Thyroid gland (tissue), 4 donors: ENCODE data around the gene MITF. TPM values are rescaled to one million over a fixed set of nuclear protein-coding genes. Genes with fewer than 3 reads are reported as not detected.

ENCODE experiments used
- DNase-seq, 2 donors: peaks; one replicate each; pipeline ENCODE4 v3.0.0-alpha.2; 2019
- H3K27ac ChIP-seq, 3 donors: fragments of 200-600 bp; sonication (generic); 1 replicate in 2 of 3; 2 replicates in 1 of 3; pipeline ENCODE4 v1.5.1; 2016 to 2019; ENCODE audit warnings: mild to moderate bottlenecking in 1 of 3, moderate library complexity in 1 of 3
- H3K27me3 ChIP-seq: fragments of 200-600 bp; sonication (generic); one replicate; pipeline ENCODE4 v1.5.1; 2019
- H3K36me3 ChIP-seq, 2 donors: fragments of 200-600 bp; sonication (generic); one replicate each; pipeline ENCODE4 v1.5.1; 2016 to 2019
- H3K4me1 ChIP-seq, 2 donors: fragments of 200-600 bp; sonication (generic); one replicate each; pipeline ENCODE4 v1.5.1; 2017 to 2019
- H3K4me3 ChIP-seq, 3 donors: fragments of 200-600 bp; sonication (generic); replicated peaks in 1 of 3; 1 replicate in 2 of 3; 2 replicates in 1 of 3; pipeline ENCODE4 v1.5.1; 2016; ENCODE audit warnings: mild to moderate bottlenecking in 1 of 3
- H3K9me3 ChIP-seq: fragments of 200-600 bp; sonication (generic); one replicate; pipeline ENCODE4 v1.5.1; 2017
- POLR2A ChIP-seq, 2 donors: fragments of 450-650 bp; IDR thresholded peaks; one replicate each; pipeline ENCODE4 v1.6.1; 2017; ENCODE audit warnings: antibody characterized with exemption in 2 of 2, mild to moderate bottlenecking in 2 of 2, moderate library complexity in 1 of 2
- WGBS, 2 donors: methylation state at CpG; one replicate each; pipeline ENCODE4 v1.1.5; 2017; 5-methylcytosine and 5-hydroxymethylcytosine counted together
- intact Hi-C: fragments of 100-400 bp; cut with DNase I; formaldehyde crosslinking; loops from one replicate; pipeline ENCODE4 v1.15.1; 2023
- total RNA-seq, 4 donors: library from RNA; depleted of rRNA; stranded (reverse); fragments of >200 nt; gene quantifications; one replicate each; pipeline ENCODE4 v1.2.3, GENCODE V29; 2016
- TF ChIP-seq, protein P1 (sequence below), 6 experiments: fragments of 200-600 bp in 3 of 6; fragments of 450-650 bp in 3 of 6; sonication (generic) in 3 of 6; IDR thresholded peaks; one replicate each; pipeline ENCODE4 v1.5.1; 2016 to 2019; ENCODE audit warnings: antibody characterized with exemption in 6 of 6, mild to moderate bottlenecking in 2 of 6, inconsistent platforms in 1 of 6, moderate library complexity in 1 of 6

MITF gene
- total RNA-seq, 4 donors from 2014 or later = 22.4 to 52.1 (median 26.4) TPM

DNA sequence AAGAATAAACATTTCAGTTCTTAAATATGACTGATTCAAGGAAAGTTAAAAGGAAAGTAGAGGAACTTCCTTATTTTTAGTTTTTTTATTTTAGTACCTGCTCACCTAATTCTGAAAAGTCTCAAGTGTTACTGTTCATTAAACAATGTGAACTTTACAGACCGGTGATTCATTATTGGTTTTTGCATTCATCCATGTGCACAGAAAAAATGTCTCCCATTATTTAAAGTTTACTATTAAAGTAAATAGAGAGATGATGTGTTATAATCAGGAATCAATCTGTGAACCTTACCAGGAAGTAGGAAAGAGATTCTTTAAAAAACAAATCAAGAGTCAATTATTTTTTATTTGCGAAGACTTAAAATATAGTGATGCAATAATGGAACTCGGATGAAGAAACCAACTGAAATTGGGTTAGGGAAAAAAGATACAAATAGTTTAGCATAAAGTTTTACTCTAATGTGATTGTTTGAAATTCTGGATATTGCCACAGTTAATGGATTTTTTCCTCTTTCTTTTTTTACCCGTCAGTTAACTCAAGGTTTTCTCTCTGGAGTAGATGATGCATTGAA lies 140.9 kb downstream of the MITF start:
- Histone ChIP-seq H3K9me3 (no peaks in the 10 kb centered on the region), H3K4me1 (no peaks in the 10 kb centered on the region), H3K36me3 (no peaks in the 10 kb centered on the region), H3K27me3 (no peaks in the 10 kb centered on the region), H3K27ac (no peak overlapping the region), H3K4me3 (no peak overlapping the region)
- WGBS, 2 donors = 94% methylated on average over 4 of the region's 4 CpGs
- TF ChIP-seq POLR2A (IDR thresholded peaks at IDR 0.05) = no peak
- TF ChIP-seq, protein P1, sequence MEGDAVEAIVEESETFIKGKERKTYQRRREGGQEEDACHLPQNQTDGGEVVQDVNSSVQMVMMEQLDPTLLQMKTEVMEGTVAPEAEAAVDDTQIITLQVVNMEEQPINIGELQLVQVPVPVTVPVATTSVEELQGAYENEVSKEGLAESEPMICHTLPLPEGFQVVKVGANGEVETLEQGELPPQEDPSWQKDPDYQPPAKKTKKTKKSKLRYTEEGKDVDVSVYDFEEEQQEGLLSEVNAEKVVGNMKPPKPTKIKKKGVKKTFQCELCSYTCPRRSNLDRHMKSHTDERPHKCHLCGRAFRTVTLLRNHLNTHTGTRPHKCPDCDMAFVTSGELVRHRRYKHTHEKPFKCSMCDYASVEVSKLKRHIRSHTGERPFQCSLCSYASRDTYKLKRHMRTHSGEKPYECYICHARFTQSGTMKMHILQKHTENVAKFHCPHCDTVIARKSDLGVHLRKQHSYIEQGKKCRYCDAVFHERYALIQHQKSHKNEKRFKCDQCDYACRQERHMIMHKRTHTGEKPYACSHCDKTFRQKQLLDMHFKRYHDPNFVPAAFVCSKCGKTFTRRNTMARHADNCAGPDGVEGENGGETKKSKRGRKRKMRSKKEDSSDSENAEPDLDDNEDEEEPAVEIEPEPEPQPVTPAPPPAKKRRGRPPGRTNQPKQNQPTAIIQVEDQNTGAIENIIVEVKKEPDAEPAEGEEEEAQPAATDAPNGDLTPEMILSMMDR (IDR thresholded peaks at IDR 0.05) = no peak
- DNase-seq = no peak
- intact Hi-C loops = no loop called here

DNA sequence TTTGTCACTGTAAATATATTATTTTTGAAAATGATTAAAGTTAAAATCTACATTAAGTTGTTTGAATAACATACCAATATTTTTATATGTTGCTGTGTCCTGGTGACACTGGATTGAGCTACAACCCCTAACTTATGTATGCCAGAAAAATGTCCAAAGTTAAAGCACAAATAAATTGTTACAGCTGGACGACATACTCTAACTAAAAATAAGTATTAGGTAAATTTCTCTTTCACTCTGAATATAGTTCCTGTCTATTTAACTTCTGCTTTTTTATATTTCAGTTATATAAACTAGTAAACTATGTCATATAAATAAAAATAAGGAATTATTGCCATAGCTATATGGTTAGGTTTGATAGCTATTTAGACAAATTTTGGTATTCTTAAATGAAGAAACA lies 141.8 kb downstream of the MITF start:
- H3K9me3 ChIP-seq = no peaks in the 10 kb centered on the region
- no peaks in the 10 kb centered on the region for H3K36me3 ChIP-seq
- no peak overlapping the region for H3K4me3 ChIP-seq
- intact Hi-C loops = no loop called here
- no peak overlapping the region for H3K27ac ChIP-seq
- no peak for TF ChIP-seq POLR2A (IDR thresholded peaks at IDR 0.05)
- H3K4me1 ChIP-seq = no peaks in the 10 kb centered on the region
- no peaks in the 10 kb centered on the region for H3K27me3 ChIP-seq
- no peak for DNase-seq
- 83 to 84% methylated on average over 1 of the region's 1 CpG for WGBS, 2 donors

DNA sequence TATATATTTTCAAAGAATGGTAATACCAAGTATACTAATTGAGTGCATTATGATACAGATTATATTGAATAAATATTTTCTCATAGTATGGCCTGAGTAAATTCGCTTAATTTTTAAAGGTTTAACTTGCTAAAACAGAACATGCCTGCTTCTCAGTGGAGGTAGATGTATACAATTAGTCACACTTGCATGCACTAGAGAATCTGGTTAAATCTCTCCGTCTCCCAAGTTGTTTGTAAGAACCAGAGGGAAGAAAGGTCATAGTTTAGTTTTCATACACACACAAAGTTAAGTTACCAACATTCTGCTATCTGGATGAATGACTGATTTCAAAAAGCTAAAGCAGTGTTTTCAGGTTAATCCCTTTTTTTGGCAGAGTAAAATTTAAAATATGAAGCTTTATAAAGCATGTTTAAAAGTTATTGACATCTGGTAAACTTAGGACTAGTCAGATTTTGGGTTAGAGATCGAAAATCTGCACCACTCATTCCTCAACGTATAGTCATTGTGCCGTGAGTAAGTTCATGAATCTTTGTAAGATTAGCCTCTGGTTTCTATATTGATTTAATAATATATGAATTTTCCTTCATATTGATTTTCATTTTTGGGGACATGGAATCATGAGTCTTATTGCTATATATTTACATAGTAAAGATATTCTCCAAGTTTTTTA lies 142.6 kb downstream of the MITF start:
- DNase-seq = no peak
- no peaks in the 10 kb centered on the region for H3K4me1 ChIP-seq
- H3K27me3 ChIP-seq = no peaks in the 10 kb centered on the region
- 86 to 87% methylated on average over 5 of the region's 5 CpGs for WGBS, 2 donors
- TF ChIP-seq, protein P1 (IDR thresholded peaks at IDR 0.05) = no peak
- H3K36me3 ChIP-seq = no peaks in the 10 kb centered on the region
- no peak overlapping the region for H3K27ac ChIP-seq
- H3K4me3 ChIP-seq = no peak overlapping the region
- intact Hi-C loops = no loop called here
- no peaks in the 10 kb centered on the region for H3K9me3 ChIP-seq

DNA sequence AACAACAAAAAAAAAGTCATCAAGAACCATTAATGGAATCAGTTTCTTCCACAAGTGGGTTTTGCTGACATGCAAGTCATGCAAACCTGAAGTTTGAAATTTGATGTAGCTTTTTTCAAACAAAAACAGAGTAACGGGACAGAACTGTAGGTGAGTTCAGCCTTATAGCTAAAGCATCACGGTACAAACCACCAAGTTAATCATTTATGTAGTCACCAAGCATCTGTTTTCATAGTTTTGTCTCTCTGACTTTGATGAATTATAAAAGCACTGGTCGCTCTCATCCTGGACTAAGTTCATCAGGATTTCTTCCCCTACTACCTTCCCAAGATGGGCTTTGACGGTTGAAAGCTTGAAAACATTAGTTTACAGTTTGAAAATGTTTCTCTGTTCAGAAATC lies 143.3 kb downstream of the MITF start:
- Histone ChIP-seq H3K4me1 (no peaks in the 10 kb centered on the region), H3K27me3 (no peaks in the 10 kb centered on the region), H3K9me3 (no peaks in the 10 kb centered on the region), H3K27ac (no peak overlapping the region), H3K36me3 (no peaks in the 10 kb centered on the region), H3K4me3 (no peak overlapping the region)
- 94 to 95% methylated on average over 4 of the region's 4 CpGs for WGBS, 2 donors
- DNase-seq = no peak
- intact Hi-C loops = no loop called here
- TF ChIP-seq, protein P1 (IDR thresholded peaks at IDR 0.05) = no peak
- TF ChIP-seq POLR2A (IDR thresholded peaks at IDR 0.05) = no peak

DNA sequence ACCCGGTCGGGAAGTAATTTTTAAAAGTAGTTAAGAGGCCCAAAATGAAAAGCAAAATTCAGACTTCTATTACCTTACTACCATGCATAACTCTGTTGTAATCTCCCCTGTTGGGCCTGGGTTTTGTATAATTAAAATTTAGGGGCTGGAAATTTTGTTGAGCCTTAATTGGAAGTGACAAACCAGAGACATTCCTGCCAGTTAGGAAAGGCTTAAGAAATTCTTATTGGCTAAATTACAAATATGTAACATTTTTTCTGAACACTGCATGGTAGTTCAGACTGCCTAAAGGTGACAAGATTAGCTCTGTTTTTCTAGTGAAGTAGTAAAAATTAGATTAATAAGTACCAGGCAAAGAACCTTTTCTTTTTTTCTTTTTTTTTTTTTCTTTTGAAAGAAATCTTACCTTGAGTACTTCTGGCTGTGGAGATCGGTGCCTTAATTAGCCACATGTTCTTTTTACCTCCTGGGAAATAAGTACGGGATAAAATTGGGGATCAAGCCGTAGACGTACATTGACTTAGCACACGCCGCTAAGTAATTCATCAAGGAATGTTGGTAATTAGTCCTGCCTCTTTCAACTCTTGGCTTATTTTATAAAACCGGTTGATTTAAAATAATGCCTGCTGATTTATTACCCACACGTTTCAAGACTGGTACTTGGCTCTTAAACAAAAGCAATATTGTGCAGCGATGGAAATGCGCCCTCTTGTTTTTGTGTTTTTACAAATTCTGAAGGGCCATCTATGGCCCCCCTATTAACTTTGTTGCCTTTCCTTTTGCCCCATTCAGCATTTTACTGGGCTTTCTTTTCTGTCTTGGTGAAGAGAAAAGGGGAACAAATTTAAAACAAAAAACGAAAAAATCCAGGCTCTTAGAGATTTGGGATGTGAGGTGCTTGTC lies 149.0 kb downstream of the MITF start:
- intact Hi-C loops = no loop called here

More for the DNA sequence above, 149.0 kb downstream of the MITF start:
- Histone ChIP-seq H3K4me1 (no peaks in the 10 kb centered on the region), H3K27ac (no peak overlapping the region), H3K36me3 (no peaks in the 10 kb centered on the region), H3K4me3 (no peak overlapping the region), H3K9me3 (no peaks in the 10 kb centered on the region), H3K27me3 (no peaks in the 10 kb centered on the region)
- WGBS, 2 donors = 90% methylated on average over 13 of the region's 13 CpGs
- DNase-seq = no peak
- TF ChIP-seq, protein P1 (IDR thresholded peaks at IDR 0.05) = no peak
- no peak for TF ChIP-seq POLR2A (IDR thresholded peaks at IDR 0.05)
